Tibial nerve (tissue), 4 donors: ENCODE measurements around the gene MCOLN2. TPM values are rescaled to one million over a fixed set of nuclear protein-coding genes. Genes with fewer than 3 reads are reported as not detected.
"Not testable (repeated sequence)": the region's sequence is repeated elsewhere in the genome, so short reads cannot be mapped to it uniquely, and the experiment has no call there.

Experiments
- DNase-seq, 2 donors: peaks; one replicate each; pipeline ENCODE4 v3.0.0-alpha.2; 2019; ENCODE audit warnings: low spot score in 2 of 2
- H3K27ac ChIP-seq, 4 donors: fragments of 200-600 bp; sonication (generic) in 3 of 4; one replicate each; pipeline ENCODE4 v1.5.1; 2017 to 2019; ENCODE audit warnings: mild to moderate bottlenecking in 1 of 4
- H3K27me3 ChIP-seq, 2 donors: fragments of 200-600 bp; sonication (generic) in 1 of 2; one replicate each; pipeline versions ENCODE4 v1.5.1 to v1.6.0; 2017 to 2019
- H3K36me3 ChIP-seq, 3 donors: fragments of 200-600 bp; sonication (generic); one replicate each; pipeline ENCODE4 v1.5.1; 2018 to 2019
- H3K4me1 ChIP-seq, 4 donors: fragments of 200-600 bp; sonication (generic) in 3 of 4; one replicate each; pipeline ENCODE4 v1.5.1; 2017 to 2019
- H3K4me3 ChIP-seq, 4 donors: fragments of 200-600 bp; sonication (generic) in 3 of 4; one replicate each; pipeline ENCODE4 v1.5.1; 2017 to 2019; ENCODE audit warnings: mild to moderate bottlenecking in 1 of 4, moderate library complexity in 1 of 4
- H3K9me3 ChIP-seq, 4 donors: fragments of 200-600 bp; sonication (generic) in 3 of 4; one replicate each; pipeline ENCODE4 v1.5.1; 2017 to 2019
- CTCF ChIP-seq, 5 experiments: fragments of 200-600 bp in 3 of 5; fragments of 450-650 bp in 2 of 5; sonication (generic) in 3 of 5; IDR thresholded peaks; one replicate each; pipeline ENCODE4 v1.5.1; 2016 to 2019; ENCODE audit warnings: antibody characterized with exemption in 5 of 5, mild to moderate bottlenecking in 3 of 5, moderate library complexity in 2 of 5
- EP300 ChIP-seq, 2 donors: sonication (generic); formaldehyde crosslinking; IDR thresholded peaks; one replicate each; pipeline ENCODE4 v1.6.1; 2017; ENCODE audit warnings: antibody characterized with exemption in 2 of 2, mild to moderate bottlenecking in 1 of 2
- POLR2A ChIP-seq, 2 donors: fragments of 450-650 bp; IDR thresholded peaks; one replicate each; pipeline ENCODE4 v1.6.1; 2017; ENCODE audit warnings: antibody characterized with exemption in 2 of 2, mild to moderate bottlenecking in 2 of 2, moderate library complexity in 2 of 2
- WGBS, 2 donors: methylation state at CpG; one replicate each; pipeline ENCODE4 v1.1.5; 2018; 5-methylcytosine and 5-hydroxymethylcytosine counted together
- total RNA-seq, 4 donors: library from RNA; depleted of rRNA; stranded (reverse); fragments of >200 nt; gene quantifications; one replicate each; pipeline ENCODE4 v1.1.0, GENCODE V29; 2016

Gene MCOLN2
- total RNA-seq, 4 donors from 2014 or later, result 8.2 to 12.2 (median 9.8) TPM

- DNase-seq, result no peak
- no peaks in the 10 kb centered on the region for H3K27me3 ChIP-seq
- TF ChIP-seq EP300 (IDR thresholded peaks at IDR 0.05), result no peak
- TF ChIP-seq POLR2A (IDR thresholded peaks at IDR 0.05), result no peak
- no peak for TF ChIP-seq CTCF (IDR thresholded peaks at IDR 0.05)
- no peaks in the 10 kb centered on the region for H3K36me3 ChIP-seq
- 43 to 53% methylated on average over 4 of the region's 4 CpGs for WGBS, 2 donors
- H3K27ac ChIP-seq, result no peak overlapping the region
- no peaks in the 10 kb centered on the region for H3K4me1 ChIP-seq
- H3K4me3 ChIP-seq, result no peak overlapping the region
- no peaks in the 10 kb centered on the region for H3K9me3 ChIP-seq
Measured at GRCh38 chr1:84916897-84917296, 80.0 kb downstream of the MCOLN2 start.

GRCh38 chr1:84913555-84913892 lies 83.4 kb downstream of the MCOLN2 start:
- Histone ChIP-seq H3K27ac (no peak overlapping the region), H3K27me3 (no peaks in the 10 kb centered on the region), H3K4me3 (no peak overlapping the region), H3K9me3 (no peaks in the 10 kb centered on the region), H3K4me1 (no peaks in the 10 kb centered on the region), H3K36me3 (no peaks in the 10 kb centered on the region)
- WGBS, 2 donors, result 43 to 46% methylated on average over 4 of the region's 4 CpGs
- DNase-seq, result no peak
- TF ChIP-seq CTCF (IDR thresholded peaks at IDR 0.05) (no peak), EP300 (IDR thresholded peaks at IDR 0.05) (no peak), POLR2A (IDR thresholded peaks at IDR 0.05) (no peak)

GRCh38 chr1:84912726-84913554 lies 84.0 kb downstream of the MCOLN2 start:
- no peak for TF ChIP-seq CTCF (IDR thresholded peaks at IDR 0.05)
- TF ChIP-seq EP300 (IDR thresholded peaks at IDR 0.05), result no peak
- TF ChIP-seq POLR2A (IDR thresholded peaks at IDR 0.05), result no peak
- no peak overlapping the region for H3K4me3 ChIP-seq
- H3K27ac ChIP-seq, result no peak overlapping the region
- H3K27me3 ChIP-seq, result no peaks in the 10 kb centered on the region
- DNase-seq, result no peak
- H3K9me3 ChIP-seq, result no peaks in the 10 kb centered on the region
- 69% methylated on average over 3 of the region's 3 CpGs for WGBS, 2 donors
- no peaks in the 10 kb centered on the region for H3K36me3 ChIP-seq
- H3K4me1 ChIP-seq, result no peaks in the 10 kb centered on the region

GRCh38 chr1:84908746-84909464 lies 88.0 kb downstream of the MCOLN2 start:
- not testable (repeated sequence) for H3K27me3 ChIP-seq, H3K4me3 ChIP-seq, H3K27ac ChIP-seq, H3K36me3 ChIP-seq, H3K9me3 ChIP-seq, DNase-seq, H3K4me1 ChIP-seq
- WGBS, 2 donors, result 80 to 92% methylated on average over 4 of the region's 4 CpGs

- H3K27me3 ChIP-seq, result no peaks in the 10 kb centered on the region
- peaks cover 0 to 4% (median 0%) of the 10 kb centered on the region in 4 donors for H3K9me3 ChIP-seq
- 66 to 70% methylated on average over 6 of the region's 6 CpGs for WGBS, 2 donors
- TF ChIP-seq CTCF (IDR thresholded peaks at IDR 0.05) (no peak), POLR2A (IDR thresholded peaks at IDR 0.05) (no peak), EP300 (IDR thresholded peaks at IDR 0.05) (no peak)
- no peaks in the 10 kb centered on the region for H3K36me3 ChIP-seq
- H3K27ac ChIP-seq, result no peak overlapping the region
- no peak for DNase-seq
- no peak overlapping the region for H3K4me3 ChIP-seq
- H3K4me1 ChIP-seq, result no peaks in the 10 kb centered on the region
Measured at GRCh38 chr1:84907095-84907827, 89.7 kb downstream of the MCOLN2 start.

GRCh38 chr1:84902727-84903126 lies 94.2 kb downstream of the MCOLN2 start:
- H3K27me3 ChIP-seq, H3K27ac ChIP-seq, H3K4me1 ChIP-seq, H3K4me3 ChIP-seq, H3K36me3 ChIP-seq, DNase-seq, H3K9me3 ChIP-seq: not testable (repeated sequence)
- WGBS, 2 donors, result 76 to 88% methylated on average over 7 of the region's 7 CpGs
